GM08714 (cell line): ENCODE results near the gene GPR153.

Source experiments
- H3K4me3 ChIP-seq: fragments of 200-500 bp; sonication (Bioruptor generic); 2 replicates; pipeline ENCODE4 v1.5.1; 2014; ENCODE audit warnings: mild to moderate bottlenecking, low read length, inconsistent platforms
- ZNF274 ChIP-seq: IDR thresholded peaks from 2 replicates; pipeline ENCODE4 v1.6.1; 2012; ENCODE audit warnings: mild to moderate bottlenecking, low read depth, low read length

GPR153 gene

GRCh38 chr1:6268415-6268814 is 7.5 kb upstream of the GPR153 start:
- TF ChIP-seq ZNF274, result no peak
- no peak overlapping the region for H3K4me3 ChIP-seq

- no peak overlapping the region for H3K4me3 ChIP-seq
- no peak for TF ChIP-seq ZNF274
These were observed 6.9 kb upstream of the GPR153 start for GRCh38 chr1:6267686-6268322.

- TF ChIP-seq ZNF274, result no peak
- H3K4me3 ChIP-seq, result no peak overlapping the region
These were observed 5.7 kb upstream of the GPR153 start for GRCh38 chr1:6266641-6267040.

GRCh38 chr1:6265151-6265550 is 4.3 kb upstream of the GPR153 start:
- TF ChIP-seq ZNF274, result no peak
- no peak overlapping the region for H3K4me3 ChIP-seq

- TF ChIP-seq ZNF274, result no peak
These were observed 2.8 kb upstream of the GPR153 start for GRCh38 chr1:6263716-6264115.

GRCh38 chr1:6262555-6263420 is 1.9 kb upstream of the GPR153 start:
- no peak for TF ChIP-seq ZNF274
- no peak overlapping the region for H3K4me3 ChIP-seq

More at GRCh38 chr1:6263716-6264115, 2.8 kb upstream of the GPR153 start:
- no peak overlapping the region for H3K4me3 ChIP-seq

GRCh38 chr1:6261615-6261995 is 707 bp upstream of the GPR153 start:
- H3K4me3 ChIP-seq, result no peak overlapping the region
- TF ChIP-seq ZNF274, result no peak

- peak overlapping the region; percentile 52; the same call in 1 of the 2 replicates for H3K4me3 ChIP-seq
- no peak for TF ChIP-seq ZNF274
These were observed 414 bp downstream of the GPR153 start for GRCh38 chr1:6260433-6260934.

- H3K4me3 ChIP-seq, result no peak overlapping the region
- no peak for TF ChIP-seq ZNF274
These were observed 1.2 kb downstream of the GPR153 start for GRCh38 chr1:6259491-6260362.

GRCh38 chr1:6258675-6259074 is 2.2 kb downstream of the GPR153 start:
- no peak overlapping the region for H3K4me3 ChIP-seq
- no peak for TF ChIP-seq ZNF274

- no peak overlapping the region for H3K4me3 ChIP-seq
- no peak for TF ChIP-seq ZNF274
These were observed 3.3 kb downstream of the GPR153 start for GRCh38 chr1:6257541-6258069.

- no peak for TF ChIP-seq ZNF274
These were observed 4.3 kb downstream of the GPR153 start for GRCh38 chr1:6256645-6257044.

GRCh38 chr1:6254691-6255090 is 6.2 kb downstream of the GPR153 start:
- TF ChIP-seq ZNF274, result no peak
- H3K4me3 ChIP-seq, result no peak overlapping the region

More at GRCh38 chr1:6256645-6257044, 4.3 kb downstream of the GPR153 start:
- H3K4me3 ChIP-seq, result no peak overlapping the region

- no peak overlapping the region for H3K4me3 ChIP-seq
- no peak for TF ChIP-seq ZNF274
These were observed 7.5 kb downstream of the GPR153 start for GRCh38 chr1:6253380-6253779.
